GM23338 (cell line): ENCODE results near the gene AHNAK. TPM values are rescaled to one million over a fixed set of nuclear protein-coding genes. Genes with fewer than 3 reads are reported as not detected.

Experiments used
- ATAC-seq: fragments of 200-7000 bp; cut with Tn5 transposase; 3 replicates; pipeline ENCODE4 v1.9.1; 2020
- DNase-seq: peaks from one replicate; pipeline ENCODE4 v3.0.0-alpha.2; 2015; ENCODE audit warnings: low spot score
- H2AFZ ChIP-seq: fragments of 200-600 bp; sonication (generic); 2 replicates; pipeline ENCODE4 v1.8.0; 2016; ENCODE audit warnings: antibody characterized with exemption, mild to moderate bottlenecking, moderate library complexity
- H3F3A ChIP-seq: fragments of 200-600 bp; sonication (generic); replicated peaks from 2 replicates; pipeline ENCODE4 v1.8.0; 2017; ENCODE audit warnings: antibody characterized with exemption, mixed run types, low read depth
- H3K27ac ChIP-seq: fragments of 200-600 bp; sonication (generic); 2 replicates; pipeline ENCODE4 v1.6.1; 2016; ENCODE audit warnings: low read depth
- H3K27me3 ChIP-seq: fragments of 200-600 bp; sonication (generic); 2 replicates; pipeline ENCODE4 v1.8.0; 2016; ENCODE audit warnings: mild to moderate bottlenecking, mixed run types, moderate library complexity; ENCODE audit not compliant: insufficient read depth
- H3K36me3 ChIP-seq: fragments of 200-600 bp; sonication (generic); 2 replicates; pipeline ENCODE4 v1.8.0; 2016; ENCODE audit warnings: mild to moderate bottlenecking; ENCODE audit not compliant: insufficient read depth
- H3K4me1 ChIP-seq: fragments of 200-600 bp; sonication (generic); 2 replicates; pipeline ENCODE4 v1.8.0; 2016; ENCODE audit warnings: mild to moderate bottlenecking, moderate library complexity; ENCODE audit not compliant: insufficient read depth
- H3K4me2 ChIP-seq: fragments of 200-600 bp; sonication (generic); 2 replicates; pipeline ENCODE4 v1.7.1; 2017; ENCODE audit warnings: mixed run types
- H3K4me3 ChIP-seq: fragments of 200-600 bp; sonication (generic); 2 replicates; pipeline ENCODE4 v1.6.1; 2016; ENCODE audit warnings: mixed run types
- H3K79me2 ChIP-seq: fragments of 200-600 bp; sonication (generic); replicated peaks from 2 replicates; pipeline ENCODE4 v1.8.0; 2017; ENCODE audit warnings: mild to moderate bottlenecking; ENCODE audit not compliant: insufficient read depth
- H3K9me2 ChIP-seq: fragments of 200-600 bp; sonication (generic); 2 replicates; pipeline ENCODE4 v1.8.0; 2017; ENCODE audit not compliant: insufficient read depth
- H4K20me1 ChIP-seq: fragments of 200-600 bp; sonication (generic); replicated peaks from 2 replicates; pipeline ENCODE4 v1.8.0; 2017; ENCODE audit warnings: mild to moderate bottlenecking; ENCODE audit not compliant: insufficient read depth
- H3K27ac Mint-ChIP-seq: 2 replicates; pipeline ENCODE4 v1.8.0; 2020; ENCODE audit warnings: inconsistent platforms, mild to moderate bottlenecking, moderate library complexity, mixed read lengths
- H3K27me3 Mint-ChIP-seq: 3 replicates; pipeline ENCODE4 v1.8.0; 2022; ENCODE audit warnings: low read depth, mild to moderate bottlenecking, moderate library complexity, mixed read lengths, inconsistent platforms; ENCODE audit not compliant: insufficient read depth, poor library complexity
- H3K36me3 Mint-ChIP-seq: 3 replicates; pipeline ENCODE4 v1.8.0; 2021; ENCODE audit warnings: low read depth, mild to moderate bottlenecking, inconsistent platforms, moderate library complexity, mixed read lengths
- H3K4me1 Mint-ChIP-seq: 3 replicates; pipeline ENCODE4 v1.8.0; 2020; ENCODE audit warnings: mild to moderate bottlenecking, inconsistent platforms, mixed read lengths
- H3K4me3 Mint-ChIP-seq: 3 replicates; pipeline ENCODE4 v1.8.0; 2021; ENCODE audit warnings: moderate library complexity, mild to moderate bottlenecking, inconsistent platforms, mixed read lengths
- H3K9me3 Mint-ChIP-seq: 3 replicates; pipeline ENCODE4 v1.8.0; 2020; ENCODE audit warnings: moderate library complexity, mild to moderate bottlenecking, inconsistent platforms, mixed read lengths
- CREB1 ChIP-seq: fragments of 250-450 bp; sonication (Bioruptor Pico); IDR thresholded peaks from 2 replicates; pipeline ENCODE4 v1.5.0; 2020; ENCODE audit warnings: low read depth, mild to moderate bottlenecking, moderate library complexity
- EZH2phosphoT487 ChIP-seq: fragments of 200-600 bp; sonication (generic); IDR thresholded peaks from one replicate; pipeline ENCODE4 v1.8.1; 2018; ENCODE audit warnings: antibody characterized with exemption; ENCODE audit not compliant: unreplicated experiment
- JUNB ChIP-seq: IDR thresholded peaks from one replicate; pipeline ENCODE4 v1.6.1; 2016; ENCODE audit warnings: antibody characterized with exemption; ENCODE audit not compliant: unreplicated experiment
- NANOG ChIP-seq: IDR thresholded peaks from 2 replicates; pipeline ENCODE4 v1.6.1; 2016; ENCODE audit warnings: antibody characterized with exemption, borderline replicate concordance
- POLR2AphosphoS5 ChIP-seq: IDR thresholded peaks from 2 replicates; pipeline ENCODE4 v1.6.1; 2016; ENCODE audit warnings: antibody characterized with exemption, low read depth
- STAT1 ChIP-seq: IDR thresholded peaks from one replicate; pipeline ENCODE4 v1.6.1; 2016; ENCODE audit warnings: antibody characterized with exemption; ENCODE audit not compliant: unreplicated experiment
- ZNF331 ChIP-seq: fragments of 250-450 bp; sonication (Bioruptor Pico); IDR thresholded peaks from 2 replicates; pipeline ENCODE4 v1.5.0; 2020; ENCODE audit warnings: low read depth, mild to moderate bottlenecking, moderate library complexity
- ZNF462 ChIP-seq: fragments of 250-450 bp; sonication (Bioruptor Pico); IDR thresholded peaks from 2 replicates; pipeline ENCODE4 v1.5.0; 2020; ENCODE audit warnings: mild to moderate bottlenecking, moderate library complexity
- polyA plus RNA-seq: library from polyadenylated mRNA; unstranded; fragments of >200 nt; fragmentation: Nextera tagmentation; extraction: Ambion mirVana; gene quantifications from 2 replicates; pipeline ENCODE4 v1.2.1, GENCODE V29; 2016
- total RNA-seq: library from RNA; depleted of rRNA; stranded (reverse); fragments of >200 nt; shearing (Covaris generic); gene quantifications from 2 replicates; pipeline ENCODE4 v1.2.3, GENCODE V29; 2014

Gene AHNAK
- total and polyA plus RNA-seq, 2 experiments from 2014 or later, result 0.91 to 2.1 TPM

- TF ChIP-seq ZNF462 (CRISPR knock-in tag), result no peak
Observed at GRCh38 chr11:62419943-62420342, 126.7 kb downstream of the AHNAK start (continued).

- no peak overlapping the region for H2AFZ ChIP-seq
- no peaks in the 10 kb centered on the region for H3K9me2 ChIP-seq
- H3K27me3 ChIP-seq, result peaks cover 18% of the 10 kb centered on the region
- no peaks in the 10 kb centered on the region; the same call in 1 of the 2 replicates for H3K4me1 ChIP-seq
- Mint-ChIP-seq H3K4me3 (no peak overlapping the region), H3K27ac (no peak overlapping the region), H3K4me1 (no peaks in the 10 kb centered on the region; the same call in 2 of the 3 replicates), H3K27me3 (peaks cover 24% of the 10 kb centered on the region), H3K9me3 (no peaks in the 10 kb centered on the region; the same call in 2 of the 3 replicates), H3K36me3 (no peaks in the 10 kb centered on the region)
- ATAC-seq (no peak), DNase-seq (no peak)
- no peaks in the 10 kb centered on the region for H3K79me2 ChIP-seq
- no peaks in the 10 kb centered on the region for H4K20me1 ChIP-seq
- no peaks in the 10 kb centered on the region for H3F3A ChIP-seq
- no peak overlapping the region for H3K4me2 ChIP-seq
- H3K27ac ChIP-seq, result no peak overlapping the region
- H3K4me3 ChIP-seq, result no peak overlapping the region
- no peaks in the 10 kb centered on the region for H3K36me3 ChIP-seq
- TF ChIP-seq POLR2AphosphoS5 (no peak), ZNF331 (CRISPR knock-in tag) (no peak), NANOG (no peak), JUNB (no peak), ZNF462 (CRISPR knock-in tag) (no peak), STAT1 (no peak), CREB1 (CRISPR knock-in tag) (no peak), EZH2phosphoT487 (no peak)
Observed at GRCh38 chr11:62419314-62419929, 127.2 kb downstream of the AHNAK start.
